Neural cell (in vitro differentiated cells): ENCODE measurements around the gene TNS1. TPM values are rescaled to one million over a fixed set of nuclear protein-coding genes. Genes with fewer than 3 reads are reported as not detected.

Source experiments
- H2AFZ ChIP-seq: fragments of 200-600, 300-800 bp; sonication (generic), shearing (Covaris generic); 2 replicates; pipeline ENCODE4 v1.6.0; 2014; ENCODE audit warnings: low read depth, mild to moderate bottlenecking, antibody characterized with exemption, low read length, moderate library complexity
- H3F3A ChIP-seq: fragments of 200-600 bp; shearing (Covaris generic); 2 replicates; pipeline ENCODE4 v1.6.1; 2016; ENCODE audit warnings: mild to moderate bottlenecking, moderate library complexity, mixed read lengths, antibody characterized with exemption, low read length; ENCODE audit not compliant: insufficient read depth, poor library complexity, severe bottlenecking
- H3K27ac ChIP-seq: fragments of 200-600, 300-800 bp; sonication (generic), shearing (Covaris generic); 2 replicates; pipeline ENCODE4 v1.5.1; 2014; ENCODE audit warnings: mild to moderate bottlenecking, low read length, moderate library complexity
- H3K27me3 ChIP-seq: fragments of 300-800, 200-600 bp; sonication (generic), shearing (Covaris generic); 2 replicates; pipeline ENCODE4 v1.6.0; 2014; ENCODE audit warnings: mild to moderate bottlenecking, low read depth, low read length, moderate library complexity; ENCODE audit not compliant: insufficient read depth
- H3K36me3 ChIP-seq: fragments of 300-800, 200-600 bp; sonication (generic), shearing (Covaris generic); 2 replicates; pipeline ENCODE4 v1.5.1; 2014; ENCODE audit warnings: mild to moderate bottlenecking, antibody characterized with exemption, low read length, moderate library complexity; ENCODE audit not compliant: insufficient read depth
- H3K4me2 ChIP-seq: fragments of 300-800, 200-600 bp; sonication (generic), shearing (Covaris generic); 2 replicates; pipeline ENCODE4 v1.6.0; 2014; ENCODE audit warnings: mild to moderate bottlenecking, low read length
- H3K4me3 ChIP-seq: fragments of 300-800, 200-600 bp; sonication (generic), shearing (Covaris generic); 2 replicates; pipeline ENCODE4 v1.5.1; 2014; ENCODE audit warnings: mild to moderate bottlenecking, low read length, moderate library complexity
- H3K79me2 ChIP-seq: fragments of 200-600 bp; shearing (Covaris generic); replicated peaks from 2 replicates; pipeline ENCODE4 v1.6.0; 2014; ENCODE audit warnings: mild to moderate bottlenecking, low read length, moderate library complexity; ENCODE audit not compliant: insufficient read depth
- H3K9ac ChIP-seq: fragments of 300-800, 200-600 bp; sonication (generic), shearing (Covaris generic); 2 replicates; pipeline ENCODE4 v1.6.1; 2016; ENCODE audit warnings: mild to moderate bottlenecking, low read length, mixed read lengths
- H3K9me2 ChIP-seq: fragments of 200-600 bp; shearing (Covaris generic); 2 replicates; pipeline ENCODE4 v1.6.1; 2016; ENCODE audit warnings: mild to moderate bottlenecking, low read length, mixed read lengths; ENCODE audit not compliant: insufficient read depth
- H3K9me3 ChIP-seq: fragments of 200-600, 300-800 bp; sonication (generic), shearing (Covaris generic); 2 replicates; pipeline ENCODE4 v1.6.1; 2016; ENCODE audit warnings: mild to moderate bottlenecking, mixed run types, low read length, moderate library complexity, mixed read lengths
- H4K20me1 ChIP-seq: fragments of 200-600 bp; shearing (Covaris generic); 2 replicates; pipeline ENCODE4 v1.6.1; 2016; ENCODE audit warnings: mild to moderate bottlenecking, mixed run types; ENCODE audit not compliant: insufficient read depth
- EP300 ChIP-seq: fragments of 450-650 bp; conservative IDR thresholded peaks from 2 replicates; pipeline ENCODE4 v1.6.1; 2014; ENCODE audit warnings: antibody characterized with exemption, mild to moderate bottlenecking, moderate library complexity; ENCODE audit not compliant: poor library complexity, severe bottlenecking
- EZH2 ChIP-seq: fragments of 200-600, 300-800 bp; shearing (Covaris generic), sonication (generic); IDR thresholded peaks from 2 replicates; pipeline ENCODE4 v1.6.1; 2014; ENCODE audit warnings: antibody characterized with exemption, low read length, borderline replicate concordance, mild to moderate bottlenecking; ENCODE audit not compliant: insufficient read depth, poor library complexity, severe bottlenecking
- MXI1 ChIP-seq: fragments of 450-650 bp; conservative IDR thresholded peaks from 2 replicates; pipeline ENCODE4 v1.6.1; 2014; ENCODE audit warnings: antibody characterized with exemption, mild to moderate bottlenecking; ENCODE audit not compliant: poor library complexity, severe bottlenecking
- POLR2AphosphoS5 ChIP-seq: IDR thresholded peaks from 2 replicates; pipeline ENCODE4 v1.6.1; 2012
- RAD21 ChIP-seq: fragments of 450-650 bp; conservative IDR thresholded peaks from 2 replicates; pipeline ENCODE4 v1.6.1; 2014; ENCODE audit warnings: antibody characterized with exemption, mild to moderate bottlenecking, moderate library complexity
- SMC3 ChIP-seq: fragments of 450-650 bp; conservative IDR thresholded peaks from 2 replicates; pipeline ENCODE4 v1.6.1; 2014; ENCODE audit warnings: antibody characterized with exemption, mild to moderate bottlenecking, moderate library complexity; ENCODE audit not compliant: poor library complexity
- TAF1 ChIP-seq: IDR thresholded peaks from 2 replicates; pipeline ENCODE4 v1.6.1; 2012; ENCODE audit warnings: low read depth
- polyA plus RNA-seq: library from polyadenylated mRNA; depleted of rRNA; stranded (reverse); fragments of >200 nt; gene quantifications from 2 replicates; pipeline ENCODE4 v1.2.3, GENCODE V29; 2014
- TF ChIP-seq, protein P1 (sequence below): IDR thresholded peaks from 2 replicates; pipeline ENCODE4 v1.6.1; 2012; ENCODE audit warnings: borderline replicate concordance
- TF ChIP-seq, protein P2 (sequence below): fragments of 450-650 bp; IDR thresholded peaks from 2 replicates; pipeline ENCODE4 v1.5.1; 2014; ENCODE audit warnings: antibody characterized with exemption, mild to moderate bottlenecking, moderate library complexity; ENCODE audit not compliant: poor library complexity, severe bottlenecking

The TNS1 gene
- polyA plus RNA-seq, 1 donor from 2014 or later: 1.5 TPM

DNA sequence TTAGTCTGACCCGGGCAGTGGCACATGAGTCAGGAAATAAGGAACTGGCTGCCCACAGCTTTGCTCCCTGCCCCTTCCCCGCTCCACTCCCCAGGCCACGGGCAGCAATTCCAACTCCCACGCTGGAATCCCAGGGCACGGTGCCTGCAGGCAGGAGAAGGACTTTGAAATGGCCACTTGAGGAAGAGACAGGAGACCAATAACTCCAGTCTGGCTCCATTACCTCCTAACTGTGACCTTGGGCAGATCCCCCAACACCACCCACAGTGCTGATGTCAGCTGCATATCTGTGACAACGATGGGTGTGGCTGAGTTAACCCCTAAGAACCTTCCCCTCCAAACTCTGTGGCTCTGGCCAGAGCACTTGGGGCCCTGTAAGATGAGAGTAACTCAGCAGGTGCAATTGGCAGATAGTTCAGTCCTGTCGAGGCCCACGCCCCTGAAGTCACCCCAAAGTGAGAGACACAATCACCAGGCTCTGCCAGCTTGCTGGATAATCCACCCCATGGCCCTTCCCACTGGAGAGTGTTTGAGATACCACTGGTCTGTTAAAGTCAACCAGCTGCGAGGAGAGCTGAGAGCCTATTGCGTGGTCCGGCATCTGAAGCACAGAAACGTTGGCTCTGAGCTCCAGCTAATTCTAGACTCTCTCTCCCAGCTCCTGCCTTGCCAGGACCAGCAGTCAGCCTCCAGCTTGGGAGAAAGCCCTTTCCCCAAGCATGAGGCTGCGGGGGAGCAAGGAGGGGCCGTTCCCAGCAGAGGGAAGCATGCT, 175.2 kb downstream of the TNS1 start:
- H3K9me3 ChIP-seq: no peaks in the 10 kb centered on the region
- H2AFZ ChIP-seq: no peak overlapping the region
- H3K4me3 ChIP-seq: no peak overlapping the region
- no peak for TF ChIP-seq SMC3
- TF ChIP-seq RAD21: no peak
- no peak for TF ChIP-seq POLR2AphosphoS5
- no peak for TF ChIP-seq EZH2
- TF ChIP-seq MXI1: no peak
- TF ChIP-seq, protein P1, sequence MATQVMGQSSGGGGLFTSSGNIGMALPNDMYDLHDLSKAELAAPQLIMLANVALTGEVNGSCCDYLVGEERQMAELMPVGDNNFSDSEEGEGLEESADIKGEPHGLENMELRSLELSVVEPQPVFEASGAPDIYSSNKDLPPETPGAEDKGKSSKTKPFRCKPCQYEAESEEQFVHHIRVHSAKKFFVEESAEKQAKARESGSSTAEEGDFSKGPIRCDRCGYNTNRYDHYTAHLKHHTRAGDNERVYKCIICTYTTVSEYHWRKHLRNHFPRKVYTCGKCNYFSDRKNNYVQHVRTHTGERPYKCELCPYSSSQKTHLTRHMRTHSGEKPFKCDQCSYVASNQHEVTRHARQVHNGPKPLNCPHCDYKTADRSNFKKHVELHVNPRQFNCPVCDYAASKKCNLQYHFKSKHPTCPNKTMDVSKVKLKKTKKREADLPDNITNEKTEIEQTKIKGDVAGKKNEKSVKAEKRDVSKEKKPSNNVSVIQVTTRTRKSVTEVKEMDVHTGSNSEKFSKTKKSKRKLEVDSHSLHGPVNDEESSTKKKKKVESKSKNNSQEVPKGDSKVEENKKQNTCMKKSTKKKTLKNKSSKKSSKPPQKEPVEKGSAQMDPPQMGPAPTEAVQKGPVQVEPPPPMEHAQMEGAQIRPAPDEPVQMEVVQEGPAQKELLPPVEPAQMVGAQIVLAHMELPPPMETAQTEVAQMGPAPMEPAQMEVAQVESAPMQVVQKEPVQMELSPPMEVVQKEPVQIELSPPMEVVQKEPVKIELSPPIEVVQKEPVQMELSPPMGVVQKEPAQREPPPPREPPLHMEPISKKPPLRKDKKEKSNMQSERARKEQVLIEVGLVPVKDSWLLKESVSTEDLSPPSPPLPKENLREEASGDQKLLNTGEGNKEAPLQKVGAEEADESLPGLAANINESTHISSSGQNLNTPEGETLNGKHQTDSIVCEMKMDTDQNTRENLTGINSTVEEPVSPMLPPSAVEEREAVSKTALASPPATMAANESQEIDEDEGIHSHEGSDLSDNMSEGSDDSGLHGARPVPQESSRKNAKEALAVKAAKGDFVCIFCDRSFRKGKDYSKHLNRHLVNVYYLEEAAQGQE: no peak
- TF ChIP-seq, protein P2, sequence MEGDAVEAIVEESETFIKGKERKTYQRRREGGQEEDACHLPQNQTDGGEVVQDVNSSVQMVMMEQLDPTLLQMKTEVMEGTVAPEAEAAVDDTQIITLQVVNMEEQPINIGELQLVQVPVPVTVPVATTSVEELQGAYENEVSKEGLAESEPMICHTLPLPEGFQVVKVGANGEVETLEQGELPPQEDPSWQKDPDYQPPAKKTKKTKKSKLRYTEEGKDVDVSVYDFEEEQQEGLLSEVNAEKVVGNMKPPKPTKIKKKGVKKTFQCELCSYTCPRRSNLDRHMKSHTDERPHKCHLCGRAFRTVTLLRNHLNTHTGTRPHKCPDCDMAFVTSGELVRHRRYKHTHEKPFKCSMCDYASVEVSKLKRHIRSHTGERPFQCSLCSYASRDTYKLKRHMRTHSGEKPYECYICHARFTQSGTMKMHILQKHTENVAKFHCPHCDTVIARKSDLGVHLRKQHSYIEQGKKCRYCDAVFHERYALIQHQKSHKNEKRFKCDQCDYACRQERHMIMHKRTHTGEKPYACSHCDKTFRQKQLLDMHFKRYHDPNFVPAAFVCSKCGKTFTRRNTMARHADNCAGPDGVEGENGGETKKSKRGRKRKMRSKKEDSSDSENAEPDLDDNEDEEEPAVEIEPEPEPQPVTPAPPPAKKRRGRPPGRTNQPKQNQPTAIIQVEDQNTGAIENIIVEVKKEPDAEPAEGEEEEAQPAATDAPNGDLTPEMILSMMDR: no peak
- TF ChIP-seq EP300: no peak
- TF ChIP-seq TAF1: no peak
- H3K9me2 ChIP-seq: no peaks in the 10 kb centered on the region
- H3K4me2 ChIP-seq: no peak overlapping the region
- H3K36me3 ChIP-seq: no peaks in the 10 kb centered on the region
- H3K79me2 ChIP-seq: no peaks in the 10 kb centered on the region
- H4K20me1 ChIP-seq: no peaks in the 10 kb centered on the region
- no peaks in the 10 kb centered on the region for H3F3A ChIP-seq
- H3K27me3 ChIP-seq: no peaks in the 10 kb centered on the region
- H3K27ac ChIP-seq: no peak overlapping the region
- no peak overlapping the region for H3K9ac ChIP-seq

DNA sequence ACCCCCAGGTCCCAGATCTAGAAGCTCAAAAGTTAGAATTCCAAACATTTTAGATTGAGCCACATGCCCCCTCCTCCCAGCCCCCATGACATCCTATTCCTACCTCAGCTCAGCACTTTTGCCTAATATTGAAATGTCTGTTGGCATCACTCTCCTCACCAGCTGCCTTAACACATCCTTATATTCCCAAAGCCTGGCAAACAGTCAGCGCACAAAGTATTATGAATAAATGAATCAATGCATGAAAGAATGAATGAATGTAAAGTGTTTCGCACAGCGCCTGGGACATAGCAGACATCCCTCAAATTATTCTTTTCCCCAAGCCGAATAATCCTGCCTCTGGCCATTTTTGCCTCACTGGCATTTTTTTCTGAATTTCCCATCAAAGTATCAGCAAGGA, 175.8 kb downstream of the TNS1 start:
- H3K9ac ChIP-seq: no peak overlapping the region
- no peak overlapping the region for H3K27ac ChIP-seq
- H3K79me2 ChIP-seq: no peaks in the 10 kb centered on the region
- no peak overlapping the region for H3K4me3 ChIP-seq
- no peak for TF ChIP-seq TAF1
- H3K4me2 ChIP-seq: no peak overlapping the region
- H3F3A ChIP-seq: no peaks in the 10 kb centered on the region
- H3K9me2 ChIP-seq: no peaks in the 10 kb centered on the region
- H3K9me3 ChIP-seq: no peaks in the 10 kb centered on the region
- no peaks in the 10 kb centered on the region for H3K36me3 ChIP-seq
- no peak overlapping the region for H2AFZ ChIP-seq
- no peaks in the 10 kb centered on the region for H4K20me1 ChIP-seq
- H3K27me3 ChIP-seq: no peaks in the 10 kb centered on the region

DNA sequence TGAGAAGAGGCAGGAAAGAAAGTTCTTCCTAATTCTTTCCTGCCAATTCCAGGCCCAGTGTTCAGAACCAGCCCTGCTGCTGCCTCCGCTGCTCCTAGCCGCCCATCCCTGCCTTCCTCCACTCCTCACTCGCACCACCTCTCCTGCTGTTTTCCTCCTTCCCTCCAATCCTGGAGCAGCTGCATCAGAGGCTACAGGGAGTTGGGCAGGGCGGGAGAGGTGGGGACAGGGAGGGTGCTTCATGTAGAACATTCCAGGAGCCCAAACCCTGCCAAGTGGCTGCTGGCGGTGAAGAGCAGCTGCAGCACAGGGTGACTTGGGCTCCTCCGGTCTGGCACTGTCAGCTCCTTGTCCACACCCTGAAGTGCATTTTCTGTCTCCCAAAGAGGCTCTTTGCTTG, 176.3 kb downstream of the TNS1 start:
- Histone ChIP-seq H3K27me3 (no peaks in the 10 kb centered on the region), H3K27ac (no peak overlapping the region)

More for the DNA sequence above, 176.3 kb downstream of the TNS1 start:
- Histone ChIP-seq H2AFZ (no peak overlapping the region), H3K4me3 (no peak overlapping the region), H3K36me3 (no peaks in the 10 kb centered on the region), H4K20me1 (no peaks in the 10 kb centered on the region), H3K9ac (no peak overlapping the region), H3K9me2 (no peaks in the 10 kb centered on the region), H3K79me2 (no peaks in the 10 kb centered on the region), H3K4me2 (no peak overlapping the region), H3F3A (no peaks in the 10 kb centered on the region), H3K9me3 (no peaks in the 10 kb centered on the region)
- TF ChIP-seq, protein P1: no peak
- TF ChIP-seq EP300 (no peak), RAD21 (no peak), EZH2 (no peak), TAF1 (no peak), SMC3 (no peak), MXI1 (no peak), POLR2AphosphoS5 (no peak)
- TF ChIP-seq, protein P2: no peak
